HG02852 (cell line): ENCODE measurements around the gene HASPIN.
"Not testable (repeated sequence)": the region's sequence is repeated elsewhere in the genome, so short reads cannot be mapped to it uniquely, and the experiment has no call there.

ENCODE experiments used
- ATAC-seq: cut with Tn5 transposase; IDR thresholded peaks from one replicate; pipeline ENCODE4 v1.9.1; 2021; ENCODE audit warnings: mild to moderate bottlenecking, moderate library complexity; ENCODE audit not compliant: unreplicated experiment

HASPIN gene

DNA sequence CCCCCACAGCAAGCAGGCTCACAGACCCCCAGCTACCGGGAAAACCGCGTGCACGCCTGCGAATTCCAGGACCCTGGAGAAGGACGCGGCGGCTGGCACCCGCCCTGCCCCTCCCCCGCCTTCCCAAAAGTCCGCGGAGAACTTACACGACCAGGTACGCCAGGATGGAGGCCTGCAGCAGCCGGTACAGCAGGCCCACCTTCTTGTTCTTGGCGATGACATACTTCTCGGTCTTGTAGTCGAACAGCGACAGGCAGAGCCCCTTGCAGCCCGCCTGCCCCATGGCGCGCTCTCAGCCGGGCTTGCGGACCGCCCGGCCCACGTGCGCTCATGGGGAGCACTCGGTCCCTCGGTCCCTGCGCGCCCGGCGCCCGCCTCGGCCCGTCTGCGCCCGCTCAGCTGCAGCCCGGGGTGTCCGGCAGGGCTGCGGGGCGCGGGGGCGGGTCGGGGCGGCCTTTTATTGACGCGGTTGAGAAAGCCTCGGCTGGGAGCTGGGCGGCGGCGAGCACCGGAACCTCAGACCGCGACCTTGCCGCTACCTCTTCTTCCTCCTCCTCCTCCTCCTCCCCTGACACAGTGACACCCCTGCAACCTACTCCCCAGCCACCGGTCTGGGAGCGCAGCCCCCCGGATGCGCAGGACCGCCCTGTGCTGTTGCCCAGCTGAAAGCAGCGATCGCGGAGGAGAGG is 27.8 kb upstream of the HASPIN start, which contains the start of gene P2RX5:
Gene P2RX5 (minus strand): TSS at position 433 of the 689 bp plus-strand sequence. CDS start 150 bp downstream, at position 283.
- no peak for ATAC-seq

DNA sequence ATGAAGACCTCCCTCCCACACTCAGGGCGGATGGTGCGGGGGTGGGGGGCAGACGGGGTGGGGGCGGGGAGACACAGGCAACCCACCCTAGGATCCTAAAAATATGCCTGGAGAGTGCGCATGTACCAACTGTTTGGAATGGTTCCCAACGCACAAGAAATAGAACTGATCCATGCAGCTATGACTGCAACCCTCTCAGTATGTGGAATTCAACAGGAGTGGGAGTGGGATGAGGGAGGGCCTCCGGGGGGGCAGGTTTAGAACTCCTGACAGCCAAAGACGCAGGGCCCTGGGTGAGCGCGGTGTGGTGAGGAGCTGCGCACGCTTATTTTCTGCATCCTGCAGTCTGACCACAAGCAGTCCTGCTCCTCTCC is 26.6 kb upstream of the HASPIN start:
- ATAC-seq = no peak

DNA sequence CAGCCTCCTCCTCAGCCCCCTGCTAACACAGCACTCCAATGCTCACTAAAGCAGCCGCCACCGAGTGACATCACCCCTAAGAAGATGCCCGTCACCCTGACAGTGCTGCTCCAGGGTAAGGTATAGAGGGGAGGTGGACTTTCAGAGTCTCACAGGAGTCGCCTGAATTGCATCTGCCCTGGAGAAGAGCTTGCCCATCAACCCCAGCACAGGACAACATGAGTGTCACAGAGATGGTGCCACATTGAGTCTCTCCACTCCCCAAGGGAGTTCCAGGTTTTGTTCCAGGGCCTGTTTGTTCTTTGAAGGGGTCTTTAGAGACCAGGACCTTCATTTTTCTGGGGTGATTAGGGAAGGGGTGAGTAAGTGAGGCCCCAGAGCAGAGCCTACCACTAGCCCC is 25.6 kb upstream of the HASPIN start:
- ATAC-seq = no peak

DNA sequence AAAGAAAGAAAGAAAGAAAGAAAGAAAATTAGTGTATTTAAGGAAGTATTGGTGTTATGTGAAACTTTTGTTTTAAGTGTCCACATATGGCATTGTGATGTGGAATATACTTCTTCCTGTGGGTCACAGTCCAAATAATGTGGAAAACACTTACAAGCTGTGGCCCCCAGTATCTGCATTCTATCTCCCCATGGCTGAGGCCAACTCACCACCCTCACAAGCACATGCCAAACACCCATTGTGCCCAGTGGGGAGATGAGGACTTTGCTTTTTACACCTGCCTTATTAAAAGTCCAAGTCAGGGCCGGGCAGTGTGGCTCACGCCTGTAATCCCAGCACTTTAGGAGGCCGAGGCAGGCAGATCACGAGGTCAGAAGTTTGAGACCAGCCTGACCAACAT is 23.8 kb upstream of the HASPIN start:
- no peak for ATAC-seq

DNA sequence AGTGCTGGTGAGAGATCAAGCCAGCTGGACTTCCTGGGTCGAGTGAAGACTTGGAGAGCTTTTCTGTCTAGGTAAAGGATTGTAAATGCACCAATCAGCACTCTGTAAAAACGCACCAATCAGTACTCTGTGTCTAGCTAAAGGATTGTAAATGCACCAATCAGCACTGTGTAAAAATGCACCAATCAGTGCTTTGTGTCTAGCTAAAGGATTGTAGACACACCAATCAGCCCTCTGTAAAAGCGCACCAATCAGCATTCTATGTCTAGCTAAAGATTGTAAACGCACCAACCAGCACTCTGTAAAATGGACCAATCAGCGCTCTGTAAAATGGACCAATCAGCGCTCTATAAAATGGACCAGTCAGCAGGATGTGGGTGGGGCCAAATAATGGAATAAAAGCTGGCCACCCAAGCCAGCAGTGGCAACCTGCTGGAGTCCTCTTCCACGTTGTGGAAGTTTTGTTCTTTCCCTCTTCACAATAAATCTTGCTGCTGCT is 21.6 kb upstream of the HASPIN start:
- not testable (repeated sequence) for ATAC-seq

DNA sequence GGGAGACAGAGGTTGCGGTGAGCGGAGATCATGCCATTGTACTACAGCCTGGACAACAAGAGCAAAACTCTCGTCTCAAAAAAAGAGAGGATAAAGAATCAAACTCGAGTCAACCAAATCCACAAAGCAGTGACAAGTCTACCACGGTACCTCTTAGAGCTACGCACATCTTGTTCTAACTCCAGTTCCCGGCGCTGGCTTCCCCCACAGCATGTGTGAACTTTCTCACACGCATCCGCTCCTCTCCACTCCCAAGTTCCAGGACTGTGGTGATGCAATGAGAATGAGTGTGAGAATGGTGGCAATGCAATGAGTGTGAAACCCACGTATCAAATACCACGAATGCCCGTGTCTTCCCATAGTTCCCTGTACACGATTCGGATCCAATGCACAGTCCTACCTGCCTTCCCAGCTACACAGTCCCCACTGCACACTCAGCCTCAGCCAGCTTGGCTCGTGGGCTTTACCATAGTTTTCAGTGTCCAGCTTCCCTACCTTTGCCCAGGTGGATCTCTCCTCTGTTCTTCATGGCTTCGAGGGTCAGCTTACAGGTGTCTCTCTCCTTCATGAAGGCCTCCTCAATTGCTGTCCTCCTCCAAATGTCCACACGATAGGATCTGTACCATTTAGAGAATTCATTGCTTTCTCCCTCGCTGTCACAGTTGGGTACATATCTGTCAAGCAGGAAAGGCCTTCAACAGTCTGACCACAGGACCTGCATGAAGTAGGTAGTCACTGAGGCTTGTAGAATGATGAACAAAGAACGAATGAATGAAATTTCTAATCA is 18.6 kb upstream of the HASPIN start:
- no peak for ATAC-seq

DNA sequence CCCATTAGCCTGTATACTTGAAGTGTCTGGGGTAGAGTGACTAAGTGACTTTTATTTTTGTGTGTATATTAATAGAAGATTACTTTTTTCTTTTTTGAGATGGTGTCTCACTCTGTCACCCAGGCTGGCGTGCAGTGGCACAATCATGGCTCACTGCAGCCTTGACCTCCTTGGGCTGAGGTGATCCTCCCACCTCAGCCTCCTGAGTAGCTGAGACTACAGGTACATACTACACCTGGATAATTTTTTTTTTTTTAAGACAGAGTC is 18.1 kb upstream of the HASPIN start:
- not testable (repeated sequence) for ATAC-seq

DNA sequence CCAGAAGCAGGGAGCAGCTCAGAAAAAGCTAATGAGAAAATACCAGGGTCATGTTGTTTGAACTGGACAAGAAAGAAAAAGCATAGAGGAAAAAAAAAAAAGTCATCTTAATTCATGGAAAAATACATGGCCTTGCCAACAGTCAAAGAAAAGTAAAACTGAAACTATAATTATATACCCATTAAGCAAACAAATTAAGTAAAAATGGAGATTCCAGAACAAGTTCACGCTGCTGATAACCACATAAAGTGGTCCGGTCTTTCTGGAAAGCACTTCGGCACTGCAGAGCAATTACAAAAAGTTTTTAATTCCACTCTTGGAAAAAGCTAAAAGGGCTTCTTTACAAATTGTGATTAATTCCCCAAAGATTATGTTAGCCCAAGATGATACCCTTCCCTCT is 15.3 kb upstream of the HASPIN start:
- ATAC-seq = no peak

DNA sequence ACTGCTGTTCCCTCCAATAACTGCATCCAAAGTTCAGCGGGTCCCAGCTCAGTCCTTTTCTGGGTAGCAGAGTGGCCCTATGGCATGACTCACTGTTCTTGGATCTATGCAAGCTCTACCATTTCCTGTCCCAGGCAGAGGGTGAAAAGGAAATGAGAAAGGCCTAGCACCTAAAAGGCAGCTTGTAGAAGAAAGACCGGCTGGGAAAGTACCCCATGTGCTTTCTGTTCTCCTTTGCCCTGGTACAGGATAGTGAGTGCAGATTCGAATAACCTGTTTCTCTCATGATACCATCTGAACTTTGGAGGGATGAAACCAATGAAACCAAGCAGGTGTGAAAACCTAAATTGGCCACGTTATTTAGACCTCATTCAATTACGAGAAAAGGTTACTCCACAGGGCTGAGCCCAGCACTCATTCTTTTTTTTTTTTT is 12.7 kb upstream of the HASPIN start:
- peak; percentile 87 for ATAC-seq

DNA sequence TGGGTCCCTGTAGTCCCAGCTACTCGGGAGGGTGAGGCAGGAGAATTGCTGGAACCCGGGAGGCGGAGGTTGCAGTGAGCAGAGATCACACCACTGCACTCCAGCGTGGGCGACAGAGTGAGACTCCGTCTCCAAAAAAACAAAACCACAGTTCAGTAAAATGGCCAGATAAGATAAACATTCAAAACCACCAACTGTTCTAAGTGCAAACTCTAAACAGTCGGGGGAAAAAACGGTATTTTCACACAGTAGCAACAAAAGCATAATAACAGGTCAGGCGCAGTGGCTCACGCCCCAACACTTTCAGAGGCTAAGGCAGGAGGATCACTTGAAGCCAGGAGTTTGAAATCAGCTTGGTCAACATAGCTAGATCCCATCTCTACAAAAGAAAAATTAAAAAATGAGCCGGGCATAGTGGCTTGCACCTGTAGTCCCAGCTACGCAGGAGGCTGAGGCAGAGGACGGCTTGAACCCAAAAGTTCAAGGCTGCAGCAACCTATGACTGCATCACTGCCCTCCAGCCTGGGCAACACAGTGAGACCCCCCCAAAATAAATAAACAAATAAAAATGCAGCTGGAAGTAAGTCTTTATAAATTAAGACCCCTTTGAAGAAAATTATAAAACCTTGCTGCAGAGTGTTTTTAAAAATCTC is 10.8 kb upstream of the HASPIN start:
- ATAC-seq = no peak

DNA sequence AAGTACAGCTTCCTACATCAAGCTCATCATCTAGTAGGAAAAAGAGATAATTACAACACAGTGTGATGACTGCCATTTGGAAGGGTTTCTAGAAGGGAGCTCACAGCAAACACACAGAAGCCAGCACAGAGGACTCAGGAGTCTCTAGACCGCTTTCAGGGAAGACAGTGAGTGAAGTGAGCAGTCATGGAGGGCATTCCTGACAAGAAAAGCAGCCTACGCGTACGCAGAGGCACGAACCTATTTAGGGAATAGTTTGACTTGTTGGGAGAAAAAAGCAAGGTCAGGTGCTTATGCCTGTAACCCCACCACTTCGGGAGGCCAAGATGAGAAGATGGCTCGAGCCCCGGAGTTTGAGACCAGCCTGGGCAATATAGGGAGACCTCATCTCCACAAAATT is 8.4 kb upstream of the HASPIN start:
- no peak for ATAC-seq

DNA sequence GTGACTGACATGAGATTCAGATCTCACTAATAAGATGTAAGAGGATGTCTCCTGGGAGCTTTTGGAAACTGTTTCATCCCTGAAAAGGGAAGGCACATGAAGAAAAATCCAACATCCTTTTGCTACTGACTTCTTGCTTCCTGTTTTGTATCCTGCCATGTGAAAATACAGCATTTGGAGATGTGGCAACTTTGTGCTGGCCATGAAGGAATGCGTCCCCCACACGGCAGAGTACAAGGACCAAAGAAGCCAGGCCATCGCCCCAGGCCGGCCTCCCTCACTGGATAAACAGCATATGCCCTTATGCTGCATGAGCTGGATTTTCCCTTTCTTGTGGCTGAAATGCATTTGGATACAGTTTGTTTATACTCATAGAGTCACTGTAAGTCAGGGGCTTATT is 5.5 kb upstream of the HASPIN start:
- ATAC-seq = no peak

DNA sequence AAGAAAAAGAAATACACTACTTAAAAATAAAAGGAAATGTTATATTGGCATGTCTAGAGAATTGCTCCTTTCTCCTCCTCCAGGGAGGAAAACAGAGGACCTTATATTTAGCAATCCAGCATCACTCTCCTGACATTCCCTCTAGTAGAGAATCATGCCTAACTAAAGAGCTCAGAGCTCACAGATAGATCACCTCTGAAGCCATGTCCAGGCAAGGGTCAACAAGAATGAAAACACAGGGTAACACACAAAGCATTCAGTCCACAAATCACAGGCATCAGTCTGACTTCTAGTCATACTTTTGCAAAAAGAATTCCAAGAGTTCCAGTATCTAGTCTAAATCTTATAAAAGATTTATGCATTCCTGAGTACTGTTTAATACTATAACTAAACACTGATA is 4.4 kb upstream of the HASPIN start:
- ATAC-seq = no peak

DNA sequence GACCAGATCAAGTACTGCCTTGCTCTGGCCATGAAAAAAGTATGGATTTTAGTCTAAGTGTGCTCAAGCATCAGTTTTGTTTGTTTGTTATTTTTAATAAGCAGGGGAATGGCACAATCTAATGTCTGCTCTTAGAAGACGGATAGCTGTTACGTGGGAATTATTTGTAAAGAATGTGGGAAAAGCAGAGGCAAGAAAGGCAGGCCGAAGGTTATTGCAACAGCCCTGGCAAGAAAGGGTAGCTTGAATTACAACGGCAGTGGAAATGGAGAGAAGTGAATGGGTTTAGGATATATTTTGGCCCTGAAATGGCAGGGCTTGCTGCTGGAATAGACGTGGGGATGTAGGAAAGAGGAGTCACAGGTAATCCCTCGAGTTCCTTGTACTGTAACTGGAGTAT is 987 bp upstream of the HASPIN start:
- ATAC-seq = no peak

DNA sequence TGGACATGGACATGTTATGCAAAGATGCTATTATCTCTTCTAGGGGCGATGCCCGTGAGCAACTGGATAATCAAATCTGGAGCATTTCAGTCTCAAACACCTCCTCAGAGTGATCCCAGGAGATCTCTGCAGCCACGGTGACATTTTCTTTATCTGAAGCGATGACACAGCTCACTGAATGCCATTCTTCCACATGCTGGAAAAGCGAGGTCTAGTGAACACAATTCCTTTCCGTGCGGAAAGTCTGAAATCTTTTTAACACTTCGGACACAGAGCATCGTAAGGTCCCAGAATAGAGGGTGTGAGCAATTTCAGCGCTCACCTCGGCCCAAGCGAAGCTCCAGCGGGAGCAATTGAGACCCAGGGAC is 531 bp upstream of the HASPIN start:
- no peak for ATAC-seq

DNA sequence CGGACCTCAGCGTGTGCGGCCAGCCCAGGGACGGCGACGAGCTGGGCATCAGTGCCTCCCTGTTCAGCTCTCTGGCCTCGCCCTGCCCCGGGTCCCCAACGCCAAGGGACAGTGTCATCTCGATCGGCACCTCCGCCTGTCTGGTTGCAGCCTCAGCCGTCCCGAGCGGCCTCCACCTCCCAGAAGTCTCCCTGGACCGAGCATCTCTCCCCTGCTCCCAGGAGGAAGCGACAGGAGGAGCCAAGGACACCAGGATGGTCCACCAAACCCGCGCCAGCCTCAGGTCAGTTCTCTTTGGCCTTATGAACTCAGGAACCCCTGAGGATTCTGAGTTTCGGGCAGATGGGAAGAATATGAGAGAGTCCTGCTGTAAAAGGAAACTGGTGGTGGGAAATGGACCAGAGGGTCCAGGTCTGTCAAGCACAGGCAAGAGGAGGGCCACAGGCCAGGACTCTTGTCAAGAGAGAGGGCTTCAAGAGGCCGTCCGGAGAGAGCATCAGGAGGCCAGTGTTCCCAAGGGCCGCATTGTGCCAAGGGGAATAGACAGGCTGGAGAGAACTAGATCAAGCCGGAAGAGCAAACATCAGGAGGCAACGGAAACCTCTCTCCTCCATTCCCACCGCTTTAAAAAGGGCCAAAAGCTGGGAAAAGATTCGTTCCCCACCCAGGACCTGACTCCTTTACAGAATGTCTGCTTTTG is 825 bp downstream of the HASPIN start:
- ATAC-seq = no peak

DNA sequence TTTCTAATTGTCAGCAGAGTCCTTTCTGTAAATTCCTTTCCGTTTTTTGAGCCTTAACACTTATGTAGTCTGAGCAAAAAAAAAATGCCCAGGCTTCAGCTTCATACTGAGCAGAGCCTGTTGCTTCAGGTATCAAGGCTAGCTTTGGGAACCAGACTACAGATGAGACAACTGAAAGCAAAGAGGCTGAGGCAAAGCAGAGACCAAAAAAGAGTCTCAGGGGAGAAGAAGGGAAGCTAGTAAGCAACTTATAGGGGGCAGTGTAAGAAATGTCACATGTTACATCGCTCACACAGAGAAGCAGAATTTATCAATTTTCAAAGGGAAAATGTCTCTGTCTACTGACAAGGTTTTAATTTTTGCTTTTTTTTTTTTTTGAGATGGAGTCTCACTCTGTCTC is 3.3 kb downstream of the HASPIN start:
- ATAC-seq = no peak

DNA sequence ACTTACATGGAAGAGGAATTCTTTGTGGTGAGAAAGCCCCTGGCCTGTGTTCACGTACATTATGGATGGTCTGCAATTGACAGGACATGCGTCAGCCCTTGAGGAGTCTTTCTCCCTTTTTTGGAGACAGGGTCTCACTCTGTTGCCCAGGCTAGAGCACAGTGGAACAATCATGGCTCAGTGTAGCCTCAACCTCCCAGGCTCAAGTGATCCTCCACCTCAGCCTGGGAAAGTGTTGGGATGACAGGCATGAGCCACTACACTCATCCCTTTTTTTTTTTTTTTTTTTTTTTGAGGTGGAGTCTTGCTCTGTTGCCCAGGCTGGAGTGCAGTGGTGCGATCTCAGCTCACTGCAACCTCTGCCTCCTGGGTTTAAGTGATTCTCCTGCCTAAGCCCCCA is 4.4 kb downstream of the HASPIN start:
- not testable (repeated sequence) for ATAC-seq

DNA sequence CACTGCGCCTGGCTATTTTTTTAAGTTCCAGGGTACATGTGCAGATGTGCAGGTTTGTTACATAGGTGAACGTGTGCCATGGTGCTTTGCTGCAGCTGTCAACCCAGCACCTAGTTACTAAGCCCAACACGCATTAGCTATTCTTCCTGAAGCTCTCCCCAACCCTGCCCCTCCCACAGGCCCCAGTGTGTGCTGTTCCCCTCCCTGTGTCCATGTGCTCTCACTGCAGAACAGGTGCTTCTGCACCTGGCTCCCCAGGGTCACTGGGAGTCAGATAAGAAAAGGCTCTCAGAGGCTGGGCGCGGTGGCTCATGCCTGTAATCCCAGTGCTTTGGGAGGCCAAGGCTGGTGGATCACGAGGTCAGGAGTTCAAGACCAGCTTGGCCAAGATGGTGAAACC is 6.2 kb downstream of the HASPIN start:
- ATAC-seq = no peak

DNA sequence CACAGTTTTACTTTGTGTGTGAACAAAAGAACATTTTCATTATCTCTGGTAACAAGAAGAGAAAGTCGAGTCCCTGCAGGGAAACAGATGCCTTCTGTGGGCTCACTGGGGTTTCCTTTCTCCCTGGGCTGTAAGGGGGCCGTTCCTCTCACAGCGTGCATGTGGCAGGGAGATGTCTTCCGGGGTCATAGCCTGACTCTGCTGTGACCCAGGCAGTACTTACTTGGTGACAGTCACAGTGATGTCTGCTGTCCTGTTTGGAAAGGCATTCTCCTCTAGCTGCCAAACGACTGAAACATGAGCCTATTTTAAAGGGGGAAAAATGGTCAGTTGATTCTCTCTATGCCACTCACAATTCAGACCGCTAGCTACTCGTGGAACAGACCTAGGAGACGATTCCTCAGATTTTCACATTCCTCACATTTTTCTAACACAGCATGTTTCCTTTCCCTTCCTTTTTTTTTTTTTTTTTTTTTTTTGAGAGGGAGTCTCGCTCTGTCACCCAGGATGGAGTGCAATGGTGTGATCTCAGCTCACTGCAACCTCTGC is 7.3 kb downstream of the HASPIN start:
- no peak for ATAC-seq

DNA sequence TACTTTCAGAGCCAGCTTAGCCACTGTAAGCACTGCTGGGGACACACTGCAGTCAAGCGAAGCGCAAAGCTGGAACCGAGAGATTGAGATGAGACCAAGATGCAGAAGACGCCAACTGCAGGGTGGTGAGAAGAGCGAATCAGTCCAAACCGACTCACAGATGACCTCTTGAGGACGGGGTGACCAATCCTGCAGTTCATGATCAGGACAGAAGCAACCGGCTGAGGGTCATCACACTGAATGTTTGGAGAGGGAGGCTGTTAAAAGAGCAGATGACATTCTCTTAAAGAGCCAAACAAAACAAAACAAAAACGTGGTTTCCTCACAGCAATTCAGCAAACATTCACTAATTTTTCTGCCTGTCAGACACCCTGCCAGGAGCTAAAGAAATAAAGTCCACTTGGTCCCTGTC is 8.5 kb downstream of the HASPIN start:
- no peak for ATAC-seq
